Transverse colon (tissue), 4 donors: ENCODE data around the gene CCDC60. TPM values are rescaled to one million over a fixed set of nuclear protein-coding genes. Genes with fewer than 3 reads are reported as not detected.

Experiments used
- DNase-seq: peaks from one replicate; pipeline ENCODE4 v3.0.0-alpha.2; 2019
- H3K27ac ChIP-seq, 4 donors: fragments of 200-600 bp; sonication (generic); 2 replicates each; pipeline ENCODE4 v1.5.1; 2016 to 2018; ENCODE audit warnings: inconsistent platforms in 4 of 4
- H3K27me3 ChIP-seq: fragments of 200-600 bp; sonication (generic); 2 replicates; pipeline ENCODE4 v1.5.1; 2017; ENCODE audit warnings: inconsistent platforms
- H3K36me3 ChIP-seq, 4 donors: fragments of 200-600 bp; sonication (generic); 2 replicates each; pipeline ENCODE4 v1.5.1; 2017 to 2019; ENCODE audit warnings: inconsistent platforms in 4 of 4
- H3K4me1 ChIP-seq, 4 donors: fragments of 200-600 bp; sonication (generic); 2 replicates each; pipeline ENCODE4 v1.5.1; 2017 to 2020; ENCODE audit warnings: inconsistent platforms in 4 of 4
- H3K4me3 ChIP-seq, 4 donors: fragments of 200-600 bp; sonication (generic); 1 replicate in 1 of 4; 2 replicates in 3 of 4; pipeline versions ENCODE4 v1.5.1 to v1.6.1; 2017 to 2019; ENCODE audit warnings: inconsistent platforms in 4 of 4
- H3K9me3 ChIP-seq, 2 donors: fragments of 200-600 bp; sonication (generic); 2 replicates each; pipeline ENCODE4 v1.5.1; 2017 to 2019; ENCODE audit warnings: inconsistent platforms in 2 of 2
- CTCF ChIP-seq, 5 experiments: fragments of 200-600 bp in 3 of 5; fragments of 450-650 bp in 2 of 5; sonication (generic) in 3 of 5; IDR thresholded peaks; 1 replicate in 2 of 5; 2 replicates in 3 of 5; pipeline ENCODE4 v1.5.1; 2016 to 2017; ENCODE audit warnings: antibody characterized with exemption in 5 of 5, inconsistent platforms in 3 of 5, mild to moderate bottlenecking in 2 of 5, moderate library complexity in 1 of 5
- EP300 ChIP-seq: sonication (generic); formaldehyde crosslinking; IDR thresholded peaks from one replicate; pipeline ENCODE4 v1.6.1; 2017; ENCODE audit warnings: antibody characterized with exemption, low read depth
- POLR2A ChIP-seq: fragments of 450-650 bp; IDR thresholded peaks from one replicate; pipeline ENCODE4 v1.6.1; 2016; ENCODE audit warnings: antibody characterized with exemption, mild to moderate bottlenecking, moderate library complexity
- POLR2AphosphoS5 ChIP-seq, 3 donors: sonication (generic); formaldehyde crosslinking; IDR thresholded peaks; one replicate each; pipeline ENCODE4 v1.6.1; 2016; ENCODE audit warnings: antibody characterized with exemption in 3 of 3
- WGBS, 2 donors: methylation state at CpG; one replicate each; pipeline ENCODE4 v1.1.5; 2018; ENCODE audit warnings: low coverage in 1 of 2; 5-methylcytosine and 5-hydroxymethylcytosine counted together
- in situ Hi-C, 4 donors: fragments of 200-750 bp; cut with MboI; loops; one replicate each; pipeline versions ENCODE4 v1.15.0 to v1.15.1; 2017; ENCODE audit warnings: low sequenced_read_pairs in 3 of 4, low pct_ligation_motif_present in 1 of 4, low pct_unique_long_range_greater_than_20kb in 1 of 4
- intact Hi-C: fragments of 100-400 bp; cut with DNase I; formaldehyde crosslinking; loops from one replicate; pipeline ENCODE4 v1.15.1; 2023; ENCODE audit warnings: low total_unique reads
- total RNA-seq, 4 donors: library from RNA; depleted of rRNA; stranded (reverse); fragments of >200 nt; gene quantifications; one replicate each; pipeline ENCODE4 v1.1.0, GENCODE V29; 2016

CCDC60 gene
- total RNA-seq, 4 donors from 2014 or later: 0.68 to 2.6 (median 2.4) TPM; not detected in 1

- in situ Hi-C loops: no loop called here
- H3K9me3 ChIP-seq: no peaks in the 10 kb centered on the region
- H3K27me3 ChIP-seq: no peaks in the 10 kb centered on the region
- 56 to 67% methylated on average over 1 of the region's 1 CpG for WGBS, 2 donors
- no peaks in the 10 kb centered on the region for H3K4me1 ChIP-seq
- H3K4me3 ChIP-seq: no peak overlapping the region
- no peak for DNase-seq
- intact Hi-C loops: no loop called here
- H3K27ac ChIP-seq: no peak overlapping the region
- TF ChIP-seq EP300 (no peak), POLR2A (no peak), POLR2AphosphoS5 (IDR thresholded peaks at IDR 0.05) (no peak), CTCF (IDR thresholded peaks at IDR 0.05) (no peak)
- no peaks in the 10 kb centered on the region for H3K36me3 ChIP-seq
Measured at GRCh38 chr12:119573086-119573485, 238.6 kb downstream of the CCDC60 start.

- Histone ChIP-seq H3K36me3 (no peaks in the 10 kb centered on the region), H3K4me1 (no peaks in the 10 kb centered on the region), H3K4me3 (no peak overlapping the region), H3K9me3 (no peaks in the 10 kb centered on the region), H3K27me3 (no peaks in the 10 kb centered on the region), H3K27ac (no peak overlapping the region)
- DNase-seq: no peak
- TF ChIP-seq POLR2AphosphoS5 (IDR thresholded peaks at IDR 0.05) (no peak), POLR2A (no peak), EP300 (no peak), CTCF (IDR thresholded peaks at IDR 0.05) (no peak)
- intact Hi-C loops: no loop called here
- 67 to 73% methylated on average over 1 of the region's 1 CpG for WGBS, 2 donors
- in situ Hi-C loops: no loop called here
Measured at GRCh38 chr12:119574255-119574654, 239.7 kb downstream of the CCDC60 start.

GRCh38 chr12:119576118-119576810 is 241.7 kb downstream of the CCDC60 start:
- no peak overlapping the region for H3K4me3 ChIP-seq
- no peak for DNase-seq
- intact Hi-C loops: no loop called here
- no peaks in the 10 kb centered on the region for H3K4me1 ChIP-seq
- TF ChIP-seq EP300 (no peak), CTCF (IDR thresholded peaks at IDR 0.05) (no peak), POLR2AphosphoS5 (IDR thresholded peaks at IDR 0.05) (no peak), POLR2A (no peak)
- H3K9me3 ChIP-seq: no peaks in the 10 kb centered on the region
- in situ Hi-C loops: no loop called here
- H3K36me3 ChIP-seq: no peaks in the 10 kb centered on the region
- no peaks in the 10 kb centered on the region for H3K27me3 ChIP-seq
- 68 to 72% methylated on average over 8 of the region's 8 CpGs for WGBS, 2 donors
- no peak overlapping the region for H3K27ac ChIP-seq

GRCh38 chr12:119576915-119577314 is 242.4 kb downstream of the CCDC60 start:
- WGBS, 2 donors: 38 to 50% methylated on average over 1 of the region's 1 CpG
- in situ Hi-C loops: no loop called here
- no peak for DNase-seq

More at GRCh38 chr12:119576915-119577314, 242.4 kb downstream of the CCDC60 start:
- Histone ChIP-seq H3K27ac (no peak overlapping the region), H3K27me3 (no peaks in the 10 kb centered on the region), H3K9me3 (no peaks in the 10 kb centered on the region), H3K36me3 (no peaks in the 10 kb centered on the region), H3K4me1 (no peaks in the 10 kb centered on the region), H3K4me3 (no peak overlapping the region)
- TF ChIP-seq EP300 (no peak), POLR2A (no peak), POLR2AphosphoS5 (IDR thresholded peaks at IDR 0.05) (no peak), CTCF (IDR thresholded peaks at IDR 0.05) (no peak)
- intact Hi-C loops: no loop called here
